Cerebellar cortex (tissue), 1 donor: ENCODE data around the gene PSME1.

ENCODE experiments used
- DNase-seq: peaks from one replicate; pipeline ENCODE4 v3.0.0-alpha.2; 2015; ENCODE audit warnings: low spot score

The PSME1 gene

GRCh38 chr14:24146978-24147760 lies 11.2 kb downstream of the PSME1 start, which contains the start of gene RNF31:
RNF31 (plus strand) TSS chr14:24147498; CDS start chr14:24147699, 201 bp downstream.
- DNase-seq: peak; percentile 99

GRCh38 chr14:24147761-24148428 lies 11.9 kb downstream of the PSME1 start:
- no peak for DNase-seq

GRCh38 chr14:24149302-24149969 lies 13.4 kb downstream of the PSME1 start:
- DNase-seq: no peak

GRCh38 chr14:24150061-24150460 lies 14.1 kb downstream of the PSME1 start:
- no peak for DNase-seq

GRCh38 chr14:24150567-24150966 lies 14.6 kb downstream of the PSME1 start:
- no peak for DNase-seq

GRCh38 chr14:24150993-24151392 lies 15.0 kb downstream of the PSME1 start:
- DNase-seq: no peak

GRCh38 chr14:24151404-24152080 lies 15.5 kb downstream of the PSME1 start:
- DNase-seq: no peak

GRCh38 chr14:24155100-24155499 lies 19.1 kb downstream of the PSME1 start:
- DNase-seq: no peak

- no peak for DNase-seq
Measured at GRCh38 chr14:24156840-24157239, 20.8 kb downstream of the PSME1 start.

GRCh38 chr14:24157331-24157730 lies 21.3 kb downstream of the PSME1 start:
- DNase-seq: no peak

GRCh38 chr14:24159777-24160498 lies 23.9 kb downstream of the PSME1 start:
- DNase-seq: no peak

GRCh38 chr14:24160499-24160849 lies 24.5 kb downstream of the PSME1 start:
- no peak for DNase-seq

GRCh38 chr14:24160850-24161804 lies 25.1 kb downstream of the PSME1 start, which contains the start of gene IRF9:
IRF9 (plus strand) TSS chr14:24161265; CDS start chr14:24162145, 880 bp downstream.
- DNase-seq: peak; percentile 92

- DNase-seq: no peak
Measured at GRCh38 chr14:24162093-24162492, 26.1 kb downstream of the PSME1 start.

GRCh38 chr14:24164518-24164991 lies 28.6 kb downstream of the PSME1 start:
- DNase-seq: no peak

- DNase-seq: no peak
Measured at GRCh38 chr14:24165785-24166184, 29.8 kb downstream of the PSME1 start.

- DNase-seq: no peak
Measured at GRCh38 chr14:24167469-24168114, 31.6 kb downstream of the PSME1 start.

- peak; percentile 96 for DNase-seq
Measured at GRCh38 chr14:24171422-24172260, 35.6 kb downstream of the PSME1 start, which contains the start of gene REC8. REC8 (plus strand) TSS chr14:24172080; CDS start chr14:24172553, 473 bp downstream.
